Muscle of back (tissue), 11 donors: ENCODE results near the gene ENPP7. TPM values are rescaled to one million over a fixed set of nuclear protein-coding genes. Genes with fewer than 3 reads are reported as not detected.

Experiments
- DNase-seq, 3 donors: peaks; one replicate each; pipeline versions ENCODE4 v3.0.0 to v3.0.0-alpha.2; 2013
- polyA plus RNA-seq, 10 donors: library from polyadenylated mRNA; unstranded; fragments of 120-200 nt; gene quantifications; one replicate each; pipeline ENCODE4 v1.2.1, GENCODE V29; 2013; ENCODE audit not compliant: insufficient read length in 10 of 10

The ENPP7 gene
- polyA plus RNA-seq, 10 donors, result 0.15 TPM; not detected in 9

- no peak for DNase-seq
These were observed 28.1 kb upstream of the ENPP7 start for GRCh38 chr17:79702550-79703236.

DNA sequence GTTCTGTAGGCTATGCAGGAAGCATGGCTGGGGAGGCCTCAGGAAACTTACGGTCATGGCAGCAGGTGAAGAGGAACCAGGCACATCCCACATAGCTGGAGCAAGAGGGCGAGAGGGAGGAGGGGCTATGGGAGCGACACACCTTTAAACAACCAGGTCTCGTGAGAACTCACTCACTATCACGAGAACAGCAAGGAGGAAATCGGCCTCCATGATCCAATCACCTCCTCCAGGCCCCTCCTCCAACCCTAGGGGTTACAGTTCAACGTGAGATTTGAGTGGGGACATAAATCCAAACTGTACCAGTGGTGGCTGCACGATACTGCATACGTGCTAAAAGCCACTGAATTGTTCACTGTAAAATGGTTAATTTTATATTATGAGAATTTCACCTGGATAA is 26.1 kb upstream of the ENPP7 start:
- no peak for DNase-seq

GRCh38 chr17:79705674-79706073 is 25.1 kb upstream of the ENPP7 start:
- DNase-seq, result no peak

- peak; percentile 21 to 81 (median 49) for DNase-seq
These were observed 23.6 kb upstream of the ENPP7 start for GRCh38 chr17:79706931-79707850.

GRCh38 chr17:79707931-79708891 is 22.5 kb upstream of the ENPP7 start:
- peak; percentile 29 to 78 (median 55) for DNase-seq

DNA sequence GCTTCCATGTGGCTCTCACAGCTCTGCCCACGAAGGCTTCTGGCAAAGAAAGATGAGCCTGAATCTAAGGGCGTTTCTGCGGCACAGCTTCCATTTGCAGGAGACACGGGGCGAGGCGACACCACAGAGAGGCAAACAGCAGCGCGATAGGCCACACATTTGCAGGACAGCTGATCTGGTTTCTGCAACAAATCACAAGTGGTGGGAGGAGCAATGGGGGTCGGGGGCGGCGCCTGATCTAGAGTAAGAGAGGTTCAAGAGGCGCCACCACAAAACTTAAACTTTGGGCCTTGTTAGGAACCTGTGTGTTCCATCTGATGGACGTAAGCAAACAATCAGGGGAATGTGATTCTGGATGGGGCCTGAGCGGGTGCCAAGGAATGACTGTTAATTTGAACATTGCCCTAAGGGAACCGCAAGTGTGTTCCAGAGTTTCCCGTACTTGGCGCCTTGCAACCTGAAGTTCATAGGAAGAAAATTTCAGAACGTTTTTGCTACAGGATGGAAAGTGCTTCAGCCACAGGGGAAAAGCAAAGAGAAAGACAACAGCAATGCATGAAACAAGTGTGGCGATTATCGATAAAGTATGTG is 18.9 kb upstream of the ENPP7 start:
- DNase-seq, result no peak

GRCh38 chr17:79713391-79713790 is 17.4 kb upstream of the ENPP7 start:
- DNase-seq, result no peak

DNA sequence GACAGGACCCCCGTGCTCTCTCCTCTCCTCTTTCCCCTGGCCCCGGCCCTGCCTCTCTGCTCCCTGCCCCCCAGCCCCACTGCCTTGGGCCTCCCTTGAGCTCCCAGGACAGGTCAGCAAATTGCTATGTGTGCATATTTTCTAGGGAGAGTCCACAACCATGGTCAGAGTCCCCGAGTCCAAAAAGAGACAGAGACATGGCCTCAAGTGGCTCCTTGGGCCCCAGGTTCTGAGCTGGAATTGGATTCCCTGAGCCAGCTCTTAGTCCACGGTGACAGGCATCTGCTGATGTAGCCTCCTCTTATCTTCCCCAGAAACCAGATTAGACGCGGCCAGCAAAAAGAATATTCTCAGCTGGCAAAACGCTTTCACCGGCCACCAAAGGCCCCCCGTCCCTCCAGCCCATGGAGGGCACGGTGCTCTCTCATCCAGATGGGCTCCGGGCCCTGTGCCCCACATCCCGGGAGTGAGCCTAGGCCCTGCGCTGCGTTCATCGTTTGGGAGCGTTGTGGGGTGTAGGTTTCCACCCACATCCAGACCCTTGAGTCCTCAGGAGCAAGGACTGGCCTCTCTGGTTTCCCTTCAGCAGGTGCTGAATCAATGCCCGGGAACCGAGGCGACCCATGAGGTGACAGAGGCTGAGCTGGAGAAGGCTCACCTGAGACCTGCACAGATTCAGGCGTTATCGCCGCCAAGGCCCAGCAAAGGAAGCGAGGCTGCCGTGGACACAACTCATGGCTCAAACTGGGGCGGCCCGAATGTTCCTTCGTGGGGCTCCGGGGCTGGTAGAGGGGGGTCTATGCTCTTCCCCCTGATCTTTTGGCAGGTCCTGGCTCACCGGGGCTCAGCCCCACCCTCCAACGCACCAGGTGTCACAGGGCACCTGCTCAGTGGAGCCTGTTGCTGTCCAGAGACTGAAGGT is 16.3 kb upstream of the ENPP7 start:
- DNase-seq, result no peak

DNA sequence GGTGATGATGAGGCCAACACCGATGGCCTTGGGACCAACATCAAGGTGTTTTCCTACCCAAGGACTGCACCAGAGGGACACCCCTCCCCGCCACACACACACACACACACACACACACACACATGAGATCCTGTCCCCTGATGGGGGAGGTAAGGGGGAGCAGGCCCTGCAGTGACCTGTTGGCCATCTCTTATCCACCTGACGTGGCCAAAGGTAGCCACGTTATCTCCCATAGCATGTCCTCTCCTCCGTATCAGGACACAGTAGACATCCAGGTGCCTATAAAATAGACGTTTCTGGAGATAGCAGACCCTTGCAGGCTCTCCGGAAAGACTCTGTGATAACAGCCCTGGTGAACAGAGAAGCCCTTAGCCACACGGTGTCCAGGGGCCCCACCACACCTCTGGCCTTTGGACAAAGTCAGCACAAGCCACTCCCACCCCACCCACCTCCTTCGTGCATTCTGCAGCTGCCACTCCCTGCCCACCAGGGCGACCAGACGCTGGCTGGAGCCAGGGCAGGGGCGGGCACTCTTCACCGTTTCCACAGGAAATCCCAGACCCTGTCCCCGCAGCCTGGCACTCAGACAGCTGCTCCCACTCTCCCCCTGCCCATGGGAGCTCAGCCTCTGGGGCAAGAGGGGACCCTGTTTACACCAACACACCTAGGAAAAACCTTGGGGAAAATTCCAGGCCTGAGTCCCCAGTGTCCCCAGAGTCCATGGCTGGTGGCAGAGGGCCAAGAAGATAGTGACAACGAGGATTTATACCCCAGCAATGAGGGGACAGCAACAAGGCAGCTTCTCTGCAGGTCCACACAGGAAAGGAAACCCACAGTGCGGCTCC is 15.4 kb upstream of the ENPP7 start:
- DNase-seq, result no peak

DNA sequence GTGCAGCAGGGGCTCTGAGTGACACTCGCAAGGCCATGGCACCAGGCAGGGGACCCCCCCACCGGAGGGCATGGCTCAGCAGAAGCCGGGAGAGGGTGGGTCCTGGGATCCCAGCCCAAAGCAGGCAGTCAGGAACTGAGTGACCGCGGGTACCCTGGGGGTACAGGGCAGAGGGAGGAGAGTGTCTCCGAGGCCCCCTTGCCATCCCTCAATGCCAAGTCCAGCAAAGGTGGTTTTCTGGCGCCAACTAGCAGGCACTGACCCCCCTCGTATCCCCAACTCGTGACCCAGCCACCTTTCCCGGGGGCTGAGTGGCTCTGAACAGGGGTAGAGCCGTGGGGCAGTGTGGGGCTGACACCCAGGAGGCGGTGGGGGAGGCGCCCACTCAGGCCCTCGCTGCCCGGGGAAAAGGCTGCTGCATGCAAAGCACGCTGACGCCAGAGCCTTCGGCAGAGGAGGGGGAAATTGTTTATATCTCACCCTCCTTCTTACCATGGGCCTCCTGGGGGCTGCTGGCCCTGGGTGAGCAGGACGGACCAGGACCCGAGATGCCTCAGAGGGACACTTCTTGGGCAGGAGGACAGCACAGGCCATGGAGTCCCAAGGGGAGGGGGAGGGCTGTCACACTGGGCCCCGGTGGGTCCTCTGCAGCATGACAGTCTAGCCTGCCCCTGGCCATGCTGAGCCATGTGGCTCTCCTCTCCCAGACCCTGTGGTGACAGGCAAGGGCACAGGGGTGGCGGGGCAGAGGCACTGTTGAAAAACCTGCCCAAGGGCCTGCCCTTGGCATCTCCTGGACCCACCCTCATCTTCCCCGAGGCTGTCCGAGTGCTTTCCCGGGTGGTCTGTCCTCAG is 14.6 kb upstream of the ENPP7 start:
- DNase-seq, result no peak

GRCh38 chr17:79720705-79721292 is 9.9 kb upstream of the ENPP7 start:
- no peak for DNase-seq

GRCh38 chr17:79721993-79722671 is 8.6 kb upstream of the ENPP7 start:
- no peak for DNase-seq

- DNase-seq, result no peak
These were observed 8.0 kb upstream of the ENPP7 start for GRCh38 chr17:79722787-79723186.

DNA sequence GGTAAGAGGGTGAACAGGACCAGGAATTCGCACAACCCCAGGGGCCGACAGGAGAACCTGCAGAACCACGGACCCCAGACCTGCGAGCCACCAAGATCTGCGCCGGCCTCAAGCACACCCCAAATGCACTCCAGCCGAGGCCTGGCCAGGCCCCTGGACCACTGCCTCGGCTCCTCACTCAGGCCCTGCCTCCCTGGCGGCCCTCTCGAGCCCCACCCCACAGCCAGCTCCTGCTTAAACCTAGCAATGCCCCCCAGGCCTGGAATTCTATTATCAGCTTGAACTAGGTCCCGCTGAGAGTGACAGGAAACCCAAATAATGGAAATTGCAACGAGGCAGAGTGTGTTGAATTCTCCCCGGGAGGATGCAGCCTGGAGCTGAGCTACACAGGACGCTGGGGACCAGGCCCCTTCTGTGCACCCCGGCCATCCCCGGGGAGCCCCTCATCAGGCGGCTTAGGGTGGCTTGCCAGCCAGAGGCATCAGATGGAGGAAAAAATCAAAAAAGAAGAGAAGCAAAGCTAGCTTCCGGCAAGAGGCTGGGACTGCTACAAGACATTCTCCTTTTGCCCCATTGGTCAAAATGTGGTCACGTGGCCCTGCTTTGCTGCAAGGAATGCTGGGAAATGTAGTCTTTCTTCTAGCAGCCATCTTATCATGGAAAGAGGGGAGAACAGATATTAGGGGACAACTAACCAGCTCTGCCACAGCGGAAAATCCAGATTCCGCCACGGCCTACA is 2.4 kb upstream of the ENPP7 start:
- peak; percentile 90 to 96 (median 91) for DNase-seq

- no peak for DNase-seq
These were observed 1.8 kb upstream of the ENPP7 start for GRCh38 chr17:79728908-79729471.

- no peak for DNase-seq
These were observed 982 bp upstream of the ENPP7 start for GRCh38 chr17:79729761-79730160.
